Thyroid gland (tissue), 4 donors: ENCODE results near the gene PRDX5.

ENCODE experiments used
- POLR2A ChIP-seq, 2 donors: fragments of 450-650 bp; IDR thresholded peaks; one replicate each; pipeline ENCODE4 v1.6.1; 2017; ENCODE audit warnings: antibody characterized with exemption in 2 of 2, mild to moderate bottlenecking in 2 of 2, moderate library complexity in 1 of 2
- TF ChIP-seq, protein P1 (sequence below), 6 experiments: fragments of 200-600 bp in 3 of 6; fragments of 450-650 bp in 3 of 6; sonication (generic) in 3 of 6; IDR thresholded peaks; one replicate each; pipeline ENCODE4 v1.5.1; 2016 to 2019; ENCODE audit warnings: antibody characterized with exemption in 6 of 6, mild to moderate bottlenecking in 2 of 6, inconsistent platforms in 1 of 6, moderate library complexity in 1 of 6

DNA sequence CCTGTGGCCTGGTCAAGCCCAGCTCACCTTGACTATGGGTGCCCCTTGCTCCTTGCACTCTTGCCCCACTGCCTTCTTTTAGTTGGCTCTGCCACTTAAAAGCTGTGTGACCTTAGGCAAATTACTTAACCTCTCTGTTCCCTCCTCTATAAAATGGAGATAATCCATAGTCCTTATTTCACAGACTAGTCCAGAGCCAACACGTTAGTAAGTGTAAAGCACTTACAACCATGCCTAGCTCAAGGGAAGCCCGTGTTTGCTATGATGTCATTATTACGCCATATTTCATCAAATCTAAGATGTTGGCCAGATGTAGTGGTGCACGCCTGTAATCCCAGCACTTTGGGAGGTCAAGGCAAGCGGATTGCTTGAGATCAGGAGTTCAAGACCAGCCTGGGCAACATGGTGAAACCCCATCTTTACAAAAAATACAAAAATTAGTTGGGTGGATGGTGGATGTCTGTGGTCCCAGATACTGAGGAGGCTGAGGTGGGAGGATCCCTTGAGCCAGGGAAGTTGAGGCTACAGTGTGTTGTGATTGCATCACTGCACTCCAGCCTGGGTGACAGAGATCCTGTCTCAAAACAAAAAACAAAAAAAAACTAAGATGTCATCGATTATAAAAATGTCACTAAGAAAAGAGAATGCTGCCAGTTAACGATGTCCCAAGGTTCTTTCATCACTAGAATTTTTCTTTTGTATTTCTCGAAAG, 19.8 kb downstream of the PRDX5 start:
- no peak for TF ChIP-seq POLR2A (IDR thresholded peaks at IDR 0.05)
- TF ChIP-seq, protein P1, sequence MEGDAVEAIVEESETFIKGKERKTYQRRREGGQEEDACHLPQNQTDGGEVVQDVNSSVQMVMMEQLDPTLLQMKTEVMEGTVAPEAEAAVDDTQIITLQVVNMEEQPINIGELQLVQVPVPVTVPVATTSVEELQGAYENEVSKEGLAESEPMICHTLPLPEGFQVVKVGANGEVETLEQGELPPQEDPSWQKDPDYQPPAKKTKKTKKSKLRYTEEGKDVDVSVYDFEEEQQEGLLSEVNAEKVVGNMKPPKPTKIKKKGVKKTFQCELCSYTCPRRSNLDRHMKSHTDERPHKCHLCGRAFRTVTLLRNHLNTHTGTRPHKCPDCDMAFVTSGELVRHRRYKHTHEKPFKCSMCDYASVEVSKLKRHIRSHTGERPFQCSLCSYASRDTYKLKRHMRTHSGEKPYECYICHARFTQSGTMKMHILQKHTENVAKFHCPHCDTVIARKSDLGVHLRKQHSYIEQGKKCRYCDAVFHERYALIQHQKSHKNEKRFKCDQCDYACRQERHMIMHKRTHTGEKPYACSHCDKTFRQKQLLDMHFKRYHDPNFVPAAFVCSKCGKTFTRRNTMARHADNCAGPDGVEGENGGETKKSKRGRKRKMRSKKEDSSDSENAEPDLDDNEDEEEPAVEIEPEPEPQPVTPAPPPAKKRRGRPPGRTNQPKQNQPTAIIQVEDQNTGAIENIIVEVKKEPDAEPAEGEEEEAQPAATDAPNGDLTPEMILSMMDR (IDR thresholded peaks at IDR 0.05), result no peak
